GM12878 (cell line): Measurements from ENCODE around the gene ZNF653. TPM values are rescaled to one million over a fixed set of nuclear protein-coding genes. Genes with fewer than 3 reads are reported as not detected.

ENCODE experiments used
- ATAC-seq: fragments of 200-7000 bp; cut with Tn5 transposase; 3 replicates; pipeline ENCODE4 v1.9.1; 2020; ENCODE audit warnings: mild to moderate bottlenecking, moderate library complexity
- BruUV-seq: library from RNA; stranded (reverse); fragments of 400-500 nt; replicated peaks from 2 replicates; lab custom pipeline; 2021; lab: Mats Ljungman, UMichigan
- CTCF ChIA-PET: fragments of 300-600 bp; sonication (Branson Sonifier 250); formaldehyde crosslinking; extraction: SDS; loops from one replicate; lab custom pipeline; 2021; ENCODE audit warnings: inconsistent platforms; lab: Yijun Ruan, JAX
- POLR2A ChIA-PET: fragments of 350-600 bp; formaldehyde crosslinking; extraction: SDS; loops from one replicate; lab custom pipeline; 2021; ENCODE audit warnings: inconsistent platforms; lab: Charles Lee
- RAD21 ChIA-PET: fragments of 300-600 bp; sonication (Branson Sonifier 250); formaldehyde crosslinking; loops from one replicate; lab custom pipeline; 2023; ENCODE audit warnings: antibody characterized with exemption; ENCODE audit not compliant: unreplicated experiment; lab: Charles Lee
- SMC1A ChIA-PET: fragments of 300-600 bp; sonication (Branson Sonifier 250); formaldehyde crosslinking; loops from one replicate; lab custom pipeline; 2023; ENCODE audit not compliant: unreplicated experiment, uncharacterized antibody; lab: Charles Lee
- DNase-seq: peaks from one replicate; pipeline ENCODE4 v3.0.0-alpha.2; 2011; ENCODE audit warnings: low read depth, low spot score
- FAIRE-seq: peaks from 3 replicates; lab custom pipeline; 2011; peaks lifted over from hg19 to GRCh38; lab: Jason Lieb, UNC
- H2AFZ ChIP-seq: 2 replicates; pipeline ENCODE4 v1.6.0; 2011; ENCODE audit warnings: low read depth, low read length, control low read depth; ENCODE audit not compliant: control insufficient read depth
- H3K27ac ChIP-seq: 2 replicates; pipeline ENCODE4 v1.5.1; 2011; ENCODE audit warnings: control low read depth; ENCODE audit not compliant: control insufficient read depth, insufficient read depth
- H3K27me3 ChIP-seq, 2 experiments: replicated peaks in 1 of 2; 2 replicates each; pipeline versions ENCODE4 v1.6.0 to v1.6.1; 2011; ENCODE audit warnings: low read length in 1 of 2; ENCODE audit not compliant: control insufficient read depth in 2 of 2, insufficient read depth in 2 of 2
- H3K36me3 ChIP-seq, 2 experiments: 2 replicates each; pipeline ENCODE4 v1.5.1; 2011; ENCODE audit warnings: low read length in 1 of 2; ENCODE audit not compliant: control insufficient read depth in 2 of 2, insufficient read depth in 2 of 2
- H3K4me1 ChIP-seq: 2 replicates; pipeline ENCODE4 v1.6.1; 2011; ENCODE audit warnings: mild to moderate bottlenecking, low read length, moderate library complexity, mixed read lengths; ENCODE audit not compliant: control insufficient read depth, insufficient read depth
- H3K4me2 ChIP-seq: 2 replicates; pipeline ENCODE4 v1.6.0; 2011; ENCODE audit warnings: control low read depth; ENCODE audit not compliant: control insufficient read depth, insufficient read depth
- H3K4me3 ChIP-seq: fragments of 200-600 bp; sonication (generic); 2 replicates; pipeline ENCODE4 v1.5.1; 2016
- H3K79me2 ChIP-seq: 2 replicates; pipeline ENCODE4 v1.6.0; 2011; ENCODE audit warnings: low read length; ENCODE audit not compliant: control insufficient read depth, insufficient read depth
- H3K9ac ChIP-seq: 2 replicates; pipeline ENCODE4 v1.8.0; 2011; ENCODE audit warnings: low read length, control low read depth, mixed read lengths; ENCODE audit not compliant: control insufficient read depth, insufficient read depth
- H3K9me3 ChIP-seq: replicated peaks from 3 replicates; pipeline ENCODE4 v1.5.1; 2011; ENCODE audit warnings: mild to moderate bottlenecking, low read length; ENCODE audit not compliant: control insufficient read depth, insufficient read depth
- H4K20me1 ChIP-seq: 2 replicates; pipeline ENCODE4 v1.6.0; 2011; ENCODE audit not compliant: control insufficient read depth, insufficient read depth
- DPF2 ChIP-seq: fragments of 450-650 bp; IDR thresholded peaks from 2 replicates; pipeline ENCODE4 v1.6.1; 2017; ENCODE audit warnings: mild to moderate bottlenecking
- FOS ChIP-seq: IDR thresholded peaks from 3 replicates; pipeline ENCODE4 v1.6.1; 2011; ENCODE audit warnings: borderline replicate concordance; ENCODE audit not compliant: insufficient read length; ENCODE audit errors: extremely low read depth
- IRF4 ChIP-seq: IDR thresholded peaks from 2 replicates; pipeline ENCODE4 v1.6.1; 2011; ENCODE audit warnings: low read depth, low read length
- IRF5 ChIP-seq: fragments of 450-650 bp; IDR thresholded peaks from 2 replicates; pipeline ENCODE4 v1.6.1; 2017; ENCODE audit warnings: borderline replicate concordance
- SIX5 ChIP-seq: IDR thresholded peaks from 2 replicates; pipeline ENCODE4 v1.6.1; 2011; ENCODE audit warnings: mild to moderate bottlenecking, low read depth, low read length, moderate library complexity; ENCODE audit not compliant: severe bottlenecking
- SRF ChIP-seq, 2 experiments: IDR thresholded peaks; 2 replicates each; pipeline ENCODE4 v1.6.1; 2011; ENCODE audit warnings: low read depth in 2 of 2, low read length in 2 of 2, mild to moderate bottlenecking in 1 of 2, moderate library complexity in 1 of 2
- TAF1 ChIP-seq: IDR thresholded peaks from 2 replicates; pipeline ENCODE4 v1.6.1; 2011; ENCODE audit warnings: mild to moderate bottlenecking, low read depth, low read length, borderline replicate concordance
- ZBTB40 ChIP-seq: fragments of 450-650 bp; IDR thresholded peaks from 2 replicates; pipeline ENCODE4 v1.6.1; 2016; ENCODE audit warnings: mild to moderate bottlenecking, moderate library complexity, borderline replicate concordance
- ZNF592 ChIP-seq: fragments of 450-650 bp; IDR thresholded peaks from 2 replicates; pipeline ENCODE4 v1.6.1; 2017; ENCODE audit warnings: mild to moderate bottlenecking, moderate library complexity
- WGBS: methylation state at CpG from one replicate; pipeline ENCODE4 v1.1.6; 2016; ENCODE audit warnings: low lambda C conversion rate; ENCODE audit not compliant: insufficient replicate concordance, insufficient coverage; ENCODE audit errors: missing lambda C conversion rate; 5-methylcytosine and 5-hydroxymethylcytosine counted together
- in situ Hi-C: fragments of 300-500 bp; cut with MboI; formaldehyde crosslinking; loops from 9 replicates; pipeline ENCODE4 v1.14.3; 2018; ENCODE audit warnings: mixed read lengths
- intact Hi-C: fragments of 100-400 bp; cut with micrococcal nuclease; formaldehyde crosslinking; loops from one replicate; pipeline ENCODE4 v1.14.2; 2022; ENCODE audit not compliant: unreplicated experiment
- polyA plus RNA-seq, 11 experiments: library from polyadenylated mRNA; depleted of rRNA in 4 of 11; unstranded in 6 of 11; stranded (reverse) in 5 of 11; fragments of >200 nt; fragmentation: Nextera tagmentation in 4 of 11; fragmentation: Illumina TruSeq in 1 of 11; extraction: Ambion mirVana in 4 of 11; extraction: Trizol in 1 of 11; gene quantifications; 1 replicate in 1 of 11; 2 replicates in 10 of 11; pipeline versions ENCODE4 v1.2.1 to v1.2.3, GENCODE V29; 2011 to 2016; ENCODE audit warnings: inconsistent platforms in 2 of 11, missing spikeins in 2 of 11, low read depth in 1 of 11
- total RNA-seq, 4 experiments: library from RNA; depleted of rRNA in 3 of 4; stranded (reverse); fragments of >200 nt in 3 of 4; fragmentation: Illumina TruSeq in 1 of 4; extraction: Trizol in 1 of 4; gene quantifications; 2 replicates each; pipeline versions ENCODE4 v1.2.1 to v1.2.3, GENCODE V29; 2013 to 2021
- TF ChIP-seq, protein P1 (sequence below): IDR thresholded peaks from 2 replicates; pipeline ENCODE4 v1.6.1; 2011; ENCODE audit warnings: borderline replicate concordance, low read depth, mild to moderate bottlenecking, moderate library complexity, low read length; ENCODE audit not compliant: insufficient read depth, poor library complexity, severe bottlenecking
- TF ChIP-seq, protein P2 (sequence below): IDR thresholded peaks from 2 replicates; pipeline ENCODE4 v1.6.1; 2012; ENCODE audit warnings: low read depth, low read length, improper control_type of control experiment

The ZNF653 gene
- total and polyA plus RNA-seq, 10 of the 15 experiments (the other 5 are each of a cell fraction or from before 2014, with no cell fraction given) = 2.2 to 13.2 (median 6.7) TPM; not detected in 2

DNA sequence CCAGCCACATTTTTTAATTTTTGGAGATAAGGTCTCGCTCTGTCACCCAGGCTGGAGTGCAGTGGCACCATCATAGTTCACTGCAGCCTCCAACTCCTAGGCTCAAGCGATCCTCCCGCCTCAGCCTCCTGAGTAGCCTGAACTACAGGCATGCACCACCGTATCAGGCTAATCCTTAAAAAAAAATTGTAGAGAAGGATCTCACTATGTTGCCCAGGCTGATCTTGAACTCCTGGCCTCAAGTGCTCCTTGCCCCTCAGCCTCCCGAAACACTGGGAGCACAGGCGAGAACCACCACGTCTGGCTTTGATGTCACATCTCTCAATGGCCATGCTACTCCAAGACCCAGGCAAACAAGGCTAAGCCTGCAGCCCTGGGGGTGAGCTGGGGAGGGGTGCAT, 49.0 kb downstream of the ZNF653 start:
- no peak for FAIRE-seq
- POLR2A ChIA-PET = no interaction called here
- TF ChIP-seq IRF5 (no peak), IRF4 (no peak), TAF1 (no peak), SRF (IDR thresholded peaks at IDR 0.05; ENCODE audit: low read depth in 2 of 2, low read length in 2 of 2) (no peak), SIX5 (no peak), FOS (no peak), DPF2 (no peak), ZBTB40 (no peak), ZNF592 (no peak)
- TF ChIP-seq, protein P1, sequence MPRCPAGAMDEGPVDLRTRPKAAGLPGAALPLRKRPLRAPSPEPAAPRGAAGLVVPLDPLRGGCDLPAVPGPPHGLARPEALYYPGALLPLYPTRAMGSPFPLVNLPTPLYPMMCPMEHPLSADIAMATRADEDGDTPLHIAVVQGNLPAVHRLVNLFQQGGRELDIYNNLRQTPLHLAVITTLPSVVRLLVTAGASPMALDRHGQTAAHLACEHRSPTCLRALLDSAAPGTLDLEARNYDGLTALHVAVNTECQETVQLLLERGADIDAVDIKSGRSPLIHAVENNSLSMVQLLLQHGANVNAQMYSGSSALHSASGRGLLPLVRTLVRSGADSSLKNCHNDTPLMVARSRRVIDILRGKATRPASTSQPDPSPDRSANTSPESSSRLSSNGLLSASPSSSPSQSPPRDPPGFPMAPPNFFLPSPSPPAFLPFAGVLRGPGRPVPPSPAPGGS = no peak
- TF ChIP-seq, protein P2, sequence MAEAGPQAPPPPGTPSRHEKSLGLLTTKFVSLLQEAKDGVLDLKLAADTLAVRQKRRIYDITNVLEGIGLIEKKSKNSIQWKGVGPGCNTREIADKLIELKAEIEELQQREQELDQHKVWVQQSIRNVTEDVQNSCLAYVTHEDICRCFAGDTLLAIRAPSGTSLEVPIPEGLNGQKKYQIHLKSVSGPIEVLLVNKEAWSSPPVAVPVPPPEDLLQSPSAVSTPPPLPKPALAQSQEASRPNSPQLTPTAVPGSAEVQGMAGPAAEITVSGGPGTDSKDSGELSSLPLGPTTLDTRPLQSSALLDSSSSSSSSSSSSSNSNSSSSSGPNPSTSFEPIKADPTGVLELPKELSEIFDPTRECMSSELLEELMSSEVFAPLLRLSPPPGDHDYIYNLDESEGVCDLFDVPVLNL = no peak

More for the DNA sequence above, 49.0 kb downstream of the ZNF653 start:
- Histone ChIP-seq H3K9me3 (no peaks in the 10 kb centered on the region), H4K20me1 (no peaks in the 10 kb centered on the region), H3K27ac (no peak overlapping the region), H3K4me1 (no peaks in the 10 kb centered on the region), H3K36me3 (no peaks in the 10 kb centered on the region), H3K4me3 (no peak overlapping the region), H2AFZ (no peak overlapping the region), H3K79me2 (no peaks in the 10 kb centered on the region), H3K27me3 (no peaks in the 10 kb centered on the region), H3K9ac (no peak overlapping the region), H3K4me2 (no peak overlapping the region)
- ChIA-PET SMC1A (no interaction called here), RAD21 (no interaction called here), CTCF (no interaction called here)
- BruUV-seq = no TSS peak
- intact Hi-C loops (no loop called here), in situ Hi-C loops (no loop called here)
- DNase-seq (no peak), ATAC-seq (no peak)
- 77% methylated on average over 7 of the region's 7 CpGs for WGBS
